GM10266 (cell line): ENCODE results near the gene PNMA1.

Experiments
- DNase-seq: peaks from one replicate; pipeline ENCODE4 v3.0.0; 2012; ENCODE audit errors: extremely low spot score
- TF ChIP-seq, protein P1 (sequence below): IDR thresholded peaks from 2 replicates; pipeline ENCODE4 v1.5.1; 2012; ENCODE audit warnings: mild to moderate bottlenecking, low read depth; ENCODE audit not compliant: control insufficient read depth, insufficient read depth; ENCODE audit errors: missing control alignments

Gene PNMA1

DNA sequence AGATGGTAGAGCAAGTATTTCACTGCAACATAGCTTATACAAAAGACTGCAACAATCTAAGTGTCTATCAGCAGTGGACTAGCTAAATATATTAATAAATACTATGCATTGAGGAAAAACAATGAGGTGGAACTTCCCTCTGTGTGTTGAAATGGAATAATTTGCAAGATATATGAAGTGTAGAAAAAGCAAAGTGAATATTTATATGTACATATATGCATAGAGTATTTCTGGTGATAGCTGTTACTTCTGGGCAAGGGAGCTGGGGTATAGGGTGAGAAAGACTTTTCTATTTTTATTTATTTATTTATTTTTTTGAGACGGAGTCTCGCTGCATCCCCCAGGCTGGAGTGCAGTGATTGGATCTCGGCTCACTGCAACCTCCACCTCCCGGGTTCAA lies 35.5 kb downstream of the PNMA1 start:
- DNase-seq: no peak
- TF ChIP-seq, protein P1, sequence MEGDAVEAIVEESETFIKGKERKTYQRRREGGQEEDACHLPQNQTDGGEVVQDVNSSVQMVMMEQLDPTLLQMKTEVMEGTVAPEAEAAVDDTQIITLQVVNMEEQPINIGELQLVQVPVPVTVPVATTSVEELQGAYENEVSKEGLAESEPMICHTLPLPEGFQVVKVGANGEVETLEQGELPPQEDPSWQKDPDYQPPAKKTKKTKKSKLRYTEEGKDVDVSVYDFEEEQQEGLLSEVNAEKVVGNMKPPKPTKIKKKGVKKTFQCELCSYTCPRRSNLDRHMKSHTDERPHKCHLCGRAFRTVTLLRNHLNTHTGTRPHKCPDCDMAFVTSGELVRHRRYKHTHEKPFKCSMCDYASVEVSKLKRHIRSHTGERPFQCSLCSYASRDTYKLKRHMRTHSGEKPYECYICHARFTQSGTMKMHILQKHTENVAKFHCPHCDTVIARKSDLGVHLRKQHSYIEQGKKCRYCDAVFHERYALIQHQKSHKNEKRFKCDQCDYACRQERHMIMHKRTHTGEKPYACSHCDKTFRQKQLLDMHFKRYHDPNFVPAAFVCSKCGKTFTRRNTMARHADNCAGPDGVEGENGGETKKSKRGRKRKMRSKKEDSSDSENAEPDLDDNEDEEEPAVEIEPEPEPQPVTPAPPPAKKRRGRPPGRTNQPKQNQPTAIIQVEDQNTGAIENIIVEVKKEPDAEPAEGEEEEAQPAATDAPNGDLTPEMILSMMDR: no peak

DNA sequence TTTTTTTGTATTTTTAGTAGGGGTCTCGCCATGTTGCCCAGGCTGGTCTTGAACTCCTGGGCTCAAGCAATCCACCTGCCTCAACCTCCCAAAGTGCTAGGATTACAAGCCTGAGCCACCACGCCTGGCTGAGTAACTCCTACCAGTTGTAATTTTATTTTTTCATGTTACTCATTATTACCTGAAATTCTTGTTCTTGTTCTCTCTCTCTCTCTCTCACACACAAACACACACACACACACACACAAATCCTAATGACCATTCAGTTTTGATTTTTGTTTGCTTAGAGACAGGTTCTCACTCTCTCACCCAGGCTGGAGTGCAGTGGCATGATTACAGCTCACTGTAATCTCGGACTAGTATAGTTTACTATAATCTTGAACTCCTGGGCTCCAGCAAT lies 39.2 kb downstream of the PNMA1 start:
- DNase-seq: no peak
- TF ChIP-seq, protein P1: no peak

DNA sequence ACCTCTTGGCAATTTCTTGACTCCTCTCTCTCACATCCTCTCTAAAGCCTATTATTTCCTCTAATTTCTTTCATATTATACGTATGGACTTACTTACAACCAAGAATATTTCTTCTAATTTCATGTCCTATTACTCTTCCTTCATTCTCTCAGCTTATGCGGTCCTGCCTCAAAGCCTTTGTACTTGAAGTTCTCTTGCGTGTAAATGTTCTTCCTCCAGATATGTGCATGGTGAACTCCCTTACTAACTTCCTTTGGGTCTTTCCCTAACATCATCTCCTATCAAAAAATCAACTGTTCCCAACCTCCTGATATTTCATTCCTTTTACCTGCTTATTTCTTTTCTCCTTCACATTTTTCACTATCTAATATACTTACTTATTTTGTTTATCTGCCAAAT lies 46.3 kb downstream of the PNMA1 start:
- TF ChIP-seq, protein P1: no peak
- DNase-seq: no peak

DNA sequence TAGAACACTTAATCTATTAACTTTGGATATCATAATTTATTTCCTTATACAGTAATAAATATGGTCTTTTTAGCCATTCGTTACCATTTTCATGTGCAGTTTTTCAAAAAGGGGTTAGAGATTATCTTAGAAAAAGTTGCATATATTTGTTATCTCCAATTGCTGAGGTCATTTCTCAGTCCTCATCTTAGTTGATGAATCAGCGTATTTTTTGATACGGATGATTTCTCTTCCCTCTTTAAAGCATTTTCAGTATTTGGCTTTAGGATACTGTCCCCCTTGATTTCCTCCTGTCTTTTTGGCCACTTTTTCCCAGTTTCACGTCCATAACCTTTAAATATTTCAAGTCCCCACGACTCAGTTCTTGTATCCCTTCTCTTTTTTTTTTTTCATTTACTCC lies 47.6 kb downstream of the PNMA1 start:
- TF ChIP-seq, protein P1: no peak
- DNase-seq: no peak

DNA sequence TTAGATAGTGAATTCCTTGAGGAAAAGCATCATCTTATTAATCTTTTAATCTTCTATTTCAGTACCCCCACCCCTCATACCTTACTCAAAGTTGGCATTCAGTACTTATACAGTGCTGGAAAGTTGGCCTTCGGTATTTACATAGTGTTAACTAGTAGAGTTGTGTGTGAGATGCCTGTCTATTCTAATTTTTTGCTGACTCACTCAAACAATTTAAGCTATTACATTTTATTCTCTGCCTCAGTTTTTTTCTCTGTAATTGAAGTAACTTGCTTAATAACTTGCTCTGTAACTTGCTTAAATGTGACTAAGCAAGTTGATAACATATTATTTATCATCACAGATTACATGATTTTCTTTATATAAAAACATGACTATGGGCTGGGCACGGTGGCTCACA lies 49.1 kb downstream of the PNMA1 start:
- no peak for DNase-seq
- TF ChIP-seq, protein P1: no peak

DNA sequence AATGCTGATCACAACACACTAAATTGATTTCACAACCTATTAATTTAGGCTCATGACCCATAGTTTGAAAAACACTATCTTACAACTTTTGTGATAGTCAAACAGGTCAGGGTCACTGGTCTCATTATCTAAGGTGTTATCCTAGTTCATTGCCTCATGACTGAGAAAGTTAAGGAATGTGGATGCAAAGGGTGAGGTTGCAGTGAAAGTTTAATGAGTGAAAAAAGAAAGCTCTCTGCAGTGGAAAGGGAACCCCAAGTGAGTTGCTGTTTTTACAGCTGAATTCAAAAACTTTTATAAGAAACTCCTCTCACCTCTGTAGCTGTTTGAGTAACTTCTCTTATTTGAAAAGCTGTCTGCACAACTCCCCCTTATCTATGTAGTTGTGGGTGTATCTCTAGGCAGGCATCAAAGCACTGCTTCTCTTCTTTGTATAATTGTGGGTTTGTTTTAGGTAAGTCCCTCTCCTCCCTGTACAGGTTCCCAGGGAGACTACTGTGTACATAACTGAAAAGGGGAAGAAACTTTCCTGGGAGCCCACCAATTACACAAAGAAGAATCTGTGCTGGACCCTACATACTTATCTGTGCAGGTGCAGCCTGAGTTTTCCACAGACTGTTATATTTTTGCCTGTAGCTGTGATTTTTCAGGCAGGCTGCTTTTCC lies 50.5 kb downstream of the PNMA1 start:
- no peak for DNase-seq
- TF ChIP-seq, protein P1: no peak

DNA sequence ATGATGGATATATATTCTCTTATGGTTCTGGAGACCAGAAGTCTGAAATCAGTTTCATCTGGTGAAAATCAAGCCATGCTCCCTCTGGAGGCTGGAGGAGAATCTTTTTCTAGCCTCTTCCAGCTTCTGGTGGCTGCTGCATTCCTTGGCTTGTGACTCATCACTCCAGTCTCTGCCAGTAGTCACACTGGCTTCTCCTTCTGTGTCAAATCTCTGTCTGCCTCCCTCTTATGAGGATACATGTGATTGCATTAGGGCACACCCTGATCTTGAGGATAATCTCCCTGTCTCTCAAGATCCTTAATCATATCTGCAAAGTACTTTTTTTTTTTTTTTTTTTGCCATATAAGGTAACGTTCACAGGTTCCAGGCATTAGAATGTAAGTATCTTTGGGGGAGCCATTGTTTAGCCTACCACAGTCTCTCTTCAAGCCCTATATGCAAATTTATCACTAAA lies 51.7 kb downstream of the PNMA1 start:
- DNase-seq: no peak
- TF ChIP-seq, protein P1: no peak
